MM.1S (cell line): ENCODE results near the gene KRT31.

ENCODE experiments used
- DNase-seq: peaks from one replicate; pipeline ENCODE4 v3.0.0-alpha.2; 2015
- H2AFZ ChIP-seq: fragments of 300-600 bp; sonication (generic); 2 replicates; pipeline ENCODE4 v1.6.0; 2016; ENCODE audit warnings: antibody characterized with exemption, low read length
- H3F3A ChIP-seq: fragments of 300-600 bp; sonication (generic); 2 replicates; pipeline ENCODE4 v1.6.1; 2016; ENCODE audit warnings: mild to moderate bottlenecking, antibody characterized with exemption, low read length, moderate library complexity, mixed read lengths; ENCODE audit not compliant: insufficient read depth
- H3K27ac ChIP-seq: fragments of 300-600 bp; sonication (generic); 2 replicates; pipeline ENCODE4 v1.5.1; 2016; ENCODE audit warnings: mild to moderate bottlenecking, low read length
- H3K27me3 ChIP-seq: fragments of 300-600 bp; sonication (generic); replicated peaks from 2 replicates; pipeline ENCODE4 v1.6.0; 2016; ENCODE audit warnings: low read length; ENCODE audit not compliant: insufficient read depth
- H3K36me3 ChIP-seq: fragments of 300-600 bp; sonication (generic); replicated peaks from 2 replicates; pipeline ENCODE4 v1.6.1; 2016; ENCODE audit warnings: mild to moderate bottlenecking, low read length, mixed read lengths; ENCODE audit not compliant: insufficient read depth
- H3K4me1 ChIP-seq: fragments of 300-600 bp; sonication (generic); 2 replicates; pipeline ENCODE4 v1.6.1; 2016; ENCODE audit warnings: low read length, mixed read lengths
- H3K4me2 ChIP-seq: fragments of 300-600 bp; sonication (generic); 2 replicates; pipeline ENCODE4 v1.6.0; 2016; ENCODE audit warnings: low read depth, low read length
- H3K4me3 ChIP-seq: fragments of 300-600 bp; sonication (generic); 2 replicates; pipeline ENCODE4 v1.5.1; 2016; ENCODE audit warnings: low read length, mixed read lengths
- H3K79me2 ChIP-seq: fragments of 300-600 bp; sonication (generic); 2 replicates; pipeline ENCODE4 v1.6.1; 2016; ENCODE audit warnings: mixed run types, low read length, mixed read lengths
- H3K9ac ChIP-seq: fragments of 300-600 bp; sonication (generic); 2 replicates; pipeline ENCODE4 v1.6.1; 2016; ENCODE audit warnings: low read length, mixed read lengths
- H3K9me2 ChIP-seq: fragments of 300-600 bp; sonication (generic); replicated peaks from 2 replicates; pipeline ENCODE4 v1.6.1; 2016; ENCODE audit warnings: mild to moderate bottlenecking, low read length, mixed read lengths; ENCODE audit not compliant: insufficient read depth
- H3K9me3 ChIP-seq: fragments of 300-600 bp; sonication (generic); replicated peaks from 2 replicates; pipeline ENCODE4 v1.6.1; 2016; ENCODE audit warnings: mild to moderate bottlenecking, low read length, mixed read lengths; ENCODE audit not compliant: insufficient read depth
- H4K20me1 ChIP-seq: fragments of 300-600 bp; sonication (generic); 2 replicates; pipeline ENCODE4 v1.6.1; 2016; ENCODE audit warnings: mild to moderate bottlenecking, low read length, moderate library complexity, mixed read lengths; ENCODE audit not compliant: insufficient read depth
- EZH2 ChIP-seq: fragments of 300-600 bp; sonication (generic); optimal IDR thresholded peaks from 2 replicates; pipeline ENCODE3; 2017; ENCODE audit warnings: low read depth, mild to moderate bottlenecking, antibody characterized with exemption, low read length, mixed read lengths
- EZH2phosphoT487 ChIP-seq: fragments of 300-600 bp; sonication (generic); IDR thresholded peaks from 2 replicates; pipeline ENCODE4 v1.6.1; 2018; ENCODE audit warnings: antibody characterized with exemption, low read length

Gene KRT31

DNA sequence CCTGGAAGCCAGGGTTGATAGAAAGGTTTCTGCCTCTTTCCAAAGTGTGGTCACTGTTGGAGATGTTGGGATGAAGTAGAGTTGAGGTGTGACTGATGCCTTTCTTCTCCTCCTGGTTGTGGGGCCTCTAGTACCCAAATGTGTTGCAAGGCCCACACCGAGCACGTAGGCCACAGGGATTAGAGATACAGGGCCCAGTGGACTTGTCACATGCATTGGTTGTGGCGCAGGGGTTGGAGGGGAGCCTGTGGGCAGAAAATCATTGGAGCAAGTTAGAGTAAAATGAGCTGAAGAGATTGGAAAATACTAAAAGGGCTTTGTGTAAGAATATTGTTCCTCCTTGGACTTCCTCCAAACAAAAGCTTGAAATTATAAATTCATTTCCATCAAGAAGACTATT is 51.4 kb downstream of the KRT31 start:
- H3K79me2 ChIP-seq, result no peaks in the 10 kb centered on the region
- no peak overlapping the region for H3K27ac ChIP-seq
- H3K9ac ChIP-seq, result no peak overlapping the region
- H3K9me3 ChIP-seq, result no peaks in the 10 kb centered on the region
- H3K9me2 ChIP-seq, result no peaks in the 10 kb centered on the region
- H2AFZ ChIP-seq, result no peak overlapping the region
- peaks cover 15% of the 10 kb centered on the region; the same call in 1 of the 2 replicates for H3K27me3 ChIP-seq
- H4K20me1 ChIP-seq, result no peaks in the 10 kb centered on the region
- H3K4me3 ChIP-seq, result no peak overlapping the region
- peaks cover 7% of the 10 kb centered on the region for H3F3A ChIP-seq
- no peaks in the 10 kb centered on the region for H3K36me3 ChIP-seq
- DNase-seq, result no peak
- no peak overlapping the region for H3K4me2 ChIP-seq
- TF ChIP-seq EZH2, result no peak
- no peak for TF ChIP-seq EZH2phosphoT487
- peaks cover 7% of the 10 kb centered on the region; the same call in 1 of the 2 replicates for H3K4me1 ChIP-seq
